ENCODE data around the gene CRB3.
A peak's percentile ranks its signal among the peaks of the same experiment; 100 is the strongest.

DNA sequence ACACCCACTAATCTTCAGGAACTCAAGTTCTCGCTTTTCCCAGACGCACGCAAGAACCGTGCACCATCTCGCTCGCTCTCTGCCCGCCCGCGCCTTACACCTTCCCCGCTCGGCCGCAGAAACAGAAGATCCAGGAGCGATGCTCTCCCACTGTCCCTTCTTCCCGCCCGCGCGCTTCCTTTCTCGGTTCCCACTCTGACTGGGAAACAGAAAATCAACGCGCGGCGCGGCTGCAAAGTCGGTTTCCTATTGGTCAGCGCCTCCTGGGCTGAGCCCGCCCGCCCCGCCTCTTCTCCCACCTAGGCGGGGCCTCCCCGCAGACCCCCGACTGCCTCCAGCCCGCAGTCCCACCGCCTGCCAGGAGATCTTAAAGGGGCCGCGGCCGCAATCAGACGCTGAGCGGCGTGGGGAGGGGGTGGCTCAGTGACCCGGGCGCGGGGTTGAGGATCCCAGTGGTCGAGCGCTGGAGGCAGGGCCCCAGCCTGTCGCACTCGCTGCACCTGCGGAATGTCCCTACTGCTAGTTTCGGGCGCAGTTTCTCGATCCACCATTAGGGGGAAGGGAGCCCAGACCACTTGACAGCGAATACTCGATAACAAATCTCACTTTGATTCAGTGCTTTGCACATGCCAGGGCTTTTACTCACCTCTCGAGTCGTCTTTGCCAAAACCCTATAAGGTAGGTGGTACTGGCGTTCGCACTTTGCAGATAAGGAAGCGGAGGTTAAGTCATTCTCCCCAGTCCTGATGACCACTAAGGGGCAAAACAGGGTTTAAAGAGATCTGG is 3.8 kb upstream of the CRB3 start:
- TF ChIP-seq, protein P1, sequence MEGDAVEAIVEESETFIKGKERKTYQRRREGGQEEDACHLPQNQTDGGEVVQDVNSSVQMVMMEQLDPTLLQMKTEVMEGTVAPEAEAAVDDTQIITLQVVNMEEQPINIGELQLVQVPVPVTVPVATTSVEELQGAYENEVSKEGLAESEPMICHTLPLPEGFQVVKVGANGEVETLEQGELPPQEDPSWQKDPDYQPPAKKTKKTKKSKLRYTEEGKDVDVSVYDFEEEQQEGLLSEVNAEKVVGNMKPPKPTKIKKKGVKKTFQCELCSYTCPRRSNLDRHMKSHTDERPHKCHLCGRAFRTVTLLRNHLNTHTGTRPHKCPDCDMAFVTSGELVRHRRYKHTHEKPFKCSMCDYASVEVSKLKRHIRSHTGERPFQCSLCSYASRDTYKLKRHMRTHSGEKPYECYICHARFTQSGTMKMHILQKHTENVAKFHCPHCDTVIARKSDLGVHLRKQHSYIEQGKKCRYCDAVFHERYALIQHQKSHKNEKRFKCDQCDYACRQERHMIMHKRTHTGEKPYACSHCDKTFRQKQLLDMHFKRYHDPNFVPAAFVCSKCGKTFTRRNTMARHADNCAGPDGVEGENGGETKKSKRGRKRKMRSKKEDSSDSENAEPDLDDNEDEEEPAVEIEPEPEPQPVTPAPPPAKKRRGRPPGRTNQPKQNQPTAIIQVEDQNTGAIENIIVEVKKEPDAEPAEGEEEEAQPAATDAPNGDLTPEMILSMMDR (IDR thresholded peaks at IDR 0.05) = peak in 2 of 3 experiments; percentile 37 to 47
- no peak for TF ChIP-seq POLR2A (IDR thresholded peaks at IDR 0.05)

All from testis (tissue), 2 donors.